HPDE6-E6E7 (cell line): ENCODE data around the gene CARNS1.
A peak's percentile ranks its signal among the peaks of the same experiment; 100 is the strongest.
"Not testable (repeated sequence)": the region's sequence is repeated elsewhere in the genome, so short reads cannot be mapped to it uniquely, and the experiment has no call there.

Experiments
- DNase-seq: peaks from one replicate; pipeline ENCODE4 v3.0.0; 2011; ENCODE audit warnings: missing footprints; ENCODE audit errors: extremely low spot score

CARNS1 gene

GRCh38 chr11:67409261-67409666, 6.2 kb upstream of the CARNS1 start:
- DNase-seq = no peak

GRCh38 chr11:67409781-67410368, 5.6 kb upstream of the CARNS1 start:
- DNase-seq = no peak

DNA sequence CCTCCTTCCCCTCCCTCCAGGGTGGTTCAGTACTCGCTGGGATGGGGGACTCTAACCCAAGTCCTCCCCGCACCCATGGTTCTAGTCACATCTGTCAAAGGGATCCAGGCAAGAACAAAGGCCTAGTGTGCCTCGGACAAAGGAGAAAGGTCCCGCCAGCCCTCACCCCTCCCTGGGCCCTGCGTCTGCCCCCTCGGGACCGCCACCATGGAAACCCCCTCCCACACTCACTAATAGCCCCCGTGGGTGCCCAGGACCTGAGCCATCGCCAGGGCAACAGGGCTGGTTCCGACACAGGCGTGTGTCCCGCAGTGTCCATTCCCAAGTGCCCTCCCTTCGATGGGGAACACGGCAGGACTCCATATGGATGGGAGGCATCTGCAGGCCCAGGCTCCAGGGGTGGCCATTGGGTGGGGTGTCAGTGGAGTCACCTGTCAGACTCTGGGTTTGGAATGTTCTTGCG, 5.1 kb upstream of the CARNS1 start:
- DNase-seq = no peak

DNA sequence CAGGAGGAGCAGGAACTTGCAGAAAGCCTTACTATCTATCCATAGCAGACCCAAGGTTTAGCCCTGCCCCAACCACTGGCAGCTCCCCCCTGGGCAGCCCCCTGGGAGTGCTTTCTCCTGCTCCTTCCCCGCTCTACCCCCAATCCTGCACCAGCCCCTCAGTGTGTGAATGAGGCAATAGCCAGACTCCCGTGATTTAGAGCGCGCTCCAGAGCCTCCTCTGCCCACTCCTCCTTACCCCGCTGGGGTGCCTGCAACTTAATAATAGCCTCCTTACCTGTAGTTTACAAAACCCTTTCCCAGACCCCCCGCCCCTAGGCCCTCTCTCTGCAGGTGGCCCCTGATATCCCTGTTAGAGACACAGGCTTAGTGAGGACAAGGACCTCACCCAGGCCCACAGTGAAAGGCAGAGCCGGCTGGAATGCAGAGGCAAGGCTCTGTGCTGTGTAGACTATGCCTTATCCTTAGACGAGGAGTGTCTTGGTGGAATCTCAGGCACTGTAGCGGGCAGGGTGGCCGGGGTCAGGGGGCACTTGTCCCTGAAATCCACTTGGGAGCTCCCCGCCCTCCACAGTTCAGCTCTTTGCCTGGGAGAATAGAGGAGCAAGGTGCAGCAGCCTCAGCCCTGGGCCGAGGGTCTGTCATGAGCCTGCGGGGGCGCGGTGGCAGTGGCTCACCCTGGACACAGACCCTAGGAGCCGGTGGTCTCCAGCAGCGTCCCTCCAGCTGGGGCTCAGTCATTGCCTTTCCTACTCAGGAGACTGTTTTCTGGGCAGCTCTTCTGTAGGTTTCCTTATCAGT, 4.3 kb upstream of the CARNS1 start:
- DNase-seq = no peak

DNA sequence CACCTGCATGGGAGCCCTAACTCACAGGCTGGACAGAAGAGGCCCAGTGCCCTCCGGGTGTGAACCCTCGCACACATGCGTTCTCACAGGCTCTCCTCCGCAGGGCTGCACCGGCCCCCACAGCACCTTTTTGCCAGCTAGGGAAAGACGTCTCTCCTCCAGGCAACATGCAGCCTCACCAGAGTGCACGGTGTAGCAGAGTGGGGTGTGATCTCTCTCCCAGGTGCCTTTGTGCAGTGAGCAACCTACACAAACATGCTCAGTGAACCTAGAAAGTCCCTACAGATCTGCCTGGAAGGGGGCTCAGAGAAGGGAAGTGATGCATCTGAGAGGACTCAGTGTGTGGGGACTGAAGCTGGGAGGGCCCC, 3.7 kb upstream of the CARNS1 start:
- no peak for DNase-seq

- DNase-seq = no peak
Measured at GRCh38 chr11:67412495-67413179, 2.8 kb upstream of the CARNS1 start.

DNA sequence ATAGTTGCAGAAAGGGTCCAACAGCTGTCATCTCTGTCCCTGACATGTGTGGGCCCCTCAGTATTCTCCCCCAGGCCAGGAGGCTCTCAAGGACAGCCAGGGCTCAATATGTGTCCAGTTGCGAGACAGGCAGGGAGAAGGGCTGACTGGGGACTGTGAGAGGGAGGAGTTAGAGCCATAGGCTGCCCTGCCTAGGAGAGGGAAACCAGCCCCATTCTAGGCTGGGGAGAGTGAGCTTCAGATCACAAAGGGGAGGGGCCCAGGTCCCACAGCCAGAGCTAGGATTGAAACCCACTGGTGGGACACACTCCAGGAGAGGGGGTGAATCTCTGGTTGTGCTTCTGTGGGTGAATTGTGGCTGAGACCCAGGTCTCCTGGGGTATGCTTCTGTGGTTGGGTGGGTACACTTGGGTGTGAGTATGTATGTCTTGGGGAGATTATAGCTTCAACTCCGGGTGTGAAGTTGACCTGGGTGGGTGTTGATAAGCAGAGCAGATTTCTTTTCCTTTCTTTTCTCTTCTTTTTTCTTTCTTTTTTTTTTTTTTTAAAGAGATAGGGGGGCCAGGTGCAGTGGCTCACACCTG, 2.1 kb upstream of the CARNS1 start:
- DNase-seq = no peak

DNA sequence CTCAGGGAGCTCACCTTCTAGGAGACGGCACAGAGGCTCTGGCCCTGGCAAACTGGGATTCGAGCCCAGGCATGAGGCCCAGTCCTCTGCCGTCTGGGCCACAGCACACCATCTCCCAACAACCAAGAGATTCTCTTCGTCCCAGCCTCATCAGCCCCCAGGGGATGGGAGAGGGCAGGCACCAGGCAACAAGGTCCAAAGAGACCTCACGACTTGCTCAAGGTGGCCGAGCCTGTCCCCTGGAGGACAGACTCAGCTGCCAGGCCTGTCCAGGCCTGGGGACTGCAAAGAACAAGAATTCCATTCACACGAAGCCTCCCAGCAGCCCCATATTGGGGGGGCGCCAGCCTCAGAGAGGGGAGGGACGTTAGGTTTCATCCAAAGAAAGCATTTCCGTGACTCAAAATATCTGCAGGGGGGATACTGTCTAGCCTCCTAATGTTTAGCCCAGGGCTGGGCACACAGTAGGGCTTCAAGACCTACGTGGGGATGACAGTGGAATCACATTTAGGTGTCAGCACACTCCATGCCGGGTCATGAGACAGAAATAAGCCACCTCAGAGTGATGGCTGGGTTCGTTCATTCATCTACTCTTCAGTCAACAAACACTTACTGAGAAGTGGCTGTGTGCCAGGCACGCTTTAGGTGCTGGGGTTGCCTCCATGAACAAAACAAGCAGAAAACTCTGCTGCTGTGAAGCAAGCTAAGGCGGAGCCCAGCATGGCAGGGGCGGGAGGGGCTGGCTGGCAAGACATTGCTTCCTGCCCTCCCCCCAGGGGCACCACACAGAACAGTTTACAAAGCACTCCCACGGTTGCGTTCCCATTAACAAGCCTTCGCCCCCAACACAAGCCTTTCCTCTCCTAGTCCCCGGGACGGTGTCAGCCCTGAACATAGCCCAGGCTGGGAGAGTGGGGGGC, 1.2 kb downstream of the CARNS1 start:
- DNase-seq = no peak

DNA sequence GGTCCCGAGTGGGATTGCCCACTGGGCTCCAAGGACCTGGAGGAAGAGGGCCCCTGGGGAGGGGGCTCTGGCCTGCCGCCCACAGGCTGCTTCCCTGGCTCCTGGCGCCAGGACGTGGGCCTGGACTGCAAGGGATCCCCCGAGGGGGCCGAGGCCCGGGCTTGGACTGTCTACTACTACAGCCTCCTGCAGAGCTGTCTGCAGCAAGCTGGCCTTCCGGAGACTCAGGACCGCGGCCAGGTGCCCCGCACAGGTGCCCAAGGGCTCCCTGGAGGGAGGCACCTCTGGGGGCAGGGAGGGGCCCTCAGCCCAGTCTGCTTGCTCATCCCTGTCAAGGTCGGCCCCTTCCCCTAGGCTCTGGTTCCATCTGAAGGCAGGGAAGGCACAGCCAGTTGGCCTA, 1.9 kb downstream of the CARNS1 start:
- DNase-seq = no peak

DNA sequence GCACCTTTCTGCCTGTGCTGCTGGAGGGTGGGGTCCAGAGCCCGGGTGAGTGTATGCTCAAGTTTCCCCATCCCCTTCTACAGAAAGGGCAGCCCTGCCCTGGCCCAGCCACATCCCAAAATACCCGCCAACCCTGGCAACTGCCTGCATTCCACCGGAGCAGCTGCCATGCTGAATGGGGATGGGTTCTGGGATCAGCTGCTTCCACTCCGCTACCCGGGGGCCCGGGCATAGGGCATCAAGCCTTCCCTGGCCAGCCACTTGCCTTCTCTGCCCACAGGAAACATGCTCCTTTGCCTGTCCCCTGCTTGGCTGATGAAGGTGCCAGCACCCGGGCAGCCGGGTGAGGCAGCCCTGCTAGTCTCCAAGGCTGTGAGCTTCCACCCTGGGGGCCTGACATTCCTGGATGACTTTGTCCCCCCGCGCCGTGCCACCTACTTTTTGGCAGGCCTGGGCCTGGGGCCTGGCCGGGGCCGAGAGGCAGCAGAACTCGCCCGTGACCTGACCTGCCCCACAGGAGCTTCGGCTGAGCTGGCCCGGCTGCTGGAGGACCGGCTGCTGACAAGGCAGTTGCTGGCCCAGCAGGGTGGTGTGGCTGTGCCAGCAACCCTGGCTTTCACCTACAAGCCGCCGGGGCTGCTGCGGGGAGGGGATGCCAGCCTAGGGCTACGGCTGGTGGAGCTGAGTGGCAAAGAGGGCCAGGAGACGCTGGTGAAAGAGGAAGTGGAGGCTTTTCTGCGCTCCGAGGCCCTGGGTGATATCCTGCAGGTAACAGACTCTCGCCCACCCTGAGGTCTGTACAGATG, 3.2 kb downstream of the CARNS1 start:
- no peak for DNase-seq

DNA sequence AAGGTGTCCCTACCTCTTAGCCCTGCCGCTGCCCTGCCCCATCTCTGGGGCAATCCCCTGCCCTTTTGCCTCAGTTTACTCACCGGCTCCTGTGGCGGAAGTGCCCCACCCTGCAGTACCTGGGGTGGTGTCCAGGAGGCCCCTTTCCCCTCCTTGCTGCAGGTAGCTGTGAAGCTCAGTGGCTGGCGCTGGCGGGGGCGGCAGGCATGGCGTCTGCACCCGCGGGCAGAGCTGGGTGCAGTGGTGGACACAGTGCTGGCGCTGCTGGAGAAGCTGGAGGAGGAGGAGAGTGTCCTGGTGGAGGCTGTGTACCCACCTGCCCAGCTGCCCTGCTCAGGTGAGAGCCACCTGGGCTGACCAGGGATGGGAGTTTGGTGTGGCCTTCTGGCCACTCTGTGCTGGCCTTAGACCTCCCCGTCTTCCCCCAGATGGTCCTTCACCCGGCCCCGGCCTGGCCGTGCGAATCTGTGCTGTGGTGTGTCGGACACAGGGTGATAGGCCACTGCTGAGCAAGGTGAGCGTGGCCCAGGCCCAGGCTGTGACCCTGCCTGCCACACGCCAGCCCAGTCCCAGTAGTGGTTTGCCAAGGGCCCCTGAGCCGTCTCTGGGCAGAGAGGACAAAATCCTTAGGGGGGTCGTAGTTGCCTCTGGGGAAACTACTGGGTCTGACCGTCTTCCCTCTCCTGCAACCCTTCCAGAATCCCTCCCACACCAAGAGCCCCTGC, 4.0 kb downstream of the CARNS1 start:
- DNase-seq = no peak

DNA sequence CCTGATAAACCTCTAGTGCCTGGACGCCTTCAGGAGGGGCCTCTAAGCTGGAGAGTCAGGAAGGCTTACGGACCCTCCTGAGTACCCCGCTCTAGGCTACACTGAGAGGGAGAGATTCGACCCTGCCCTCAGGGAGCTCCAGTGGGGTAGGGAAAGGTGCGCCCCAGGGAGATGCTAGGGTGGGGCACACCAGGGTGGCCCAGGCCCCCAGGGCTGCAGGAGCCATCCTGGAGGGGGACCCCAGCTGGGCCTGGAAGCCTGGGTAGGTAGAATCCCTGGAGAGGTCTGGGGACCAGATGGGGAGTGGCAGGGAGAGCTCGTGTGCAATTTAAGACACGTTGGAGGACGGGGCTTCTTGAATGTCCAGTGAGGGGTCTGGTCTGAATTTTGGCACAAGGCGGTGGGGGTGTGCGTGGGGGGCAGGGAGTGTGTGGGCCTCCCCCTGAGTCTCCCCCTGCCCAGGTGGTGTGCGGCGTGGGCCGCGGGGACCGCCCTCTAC, 4.7 kb downstream of the CARNS1 start:
- no peak for DNase-seq

DNA sequence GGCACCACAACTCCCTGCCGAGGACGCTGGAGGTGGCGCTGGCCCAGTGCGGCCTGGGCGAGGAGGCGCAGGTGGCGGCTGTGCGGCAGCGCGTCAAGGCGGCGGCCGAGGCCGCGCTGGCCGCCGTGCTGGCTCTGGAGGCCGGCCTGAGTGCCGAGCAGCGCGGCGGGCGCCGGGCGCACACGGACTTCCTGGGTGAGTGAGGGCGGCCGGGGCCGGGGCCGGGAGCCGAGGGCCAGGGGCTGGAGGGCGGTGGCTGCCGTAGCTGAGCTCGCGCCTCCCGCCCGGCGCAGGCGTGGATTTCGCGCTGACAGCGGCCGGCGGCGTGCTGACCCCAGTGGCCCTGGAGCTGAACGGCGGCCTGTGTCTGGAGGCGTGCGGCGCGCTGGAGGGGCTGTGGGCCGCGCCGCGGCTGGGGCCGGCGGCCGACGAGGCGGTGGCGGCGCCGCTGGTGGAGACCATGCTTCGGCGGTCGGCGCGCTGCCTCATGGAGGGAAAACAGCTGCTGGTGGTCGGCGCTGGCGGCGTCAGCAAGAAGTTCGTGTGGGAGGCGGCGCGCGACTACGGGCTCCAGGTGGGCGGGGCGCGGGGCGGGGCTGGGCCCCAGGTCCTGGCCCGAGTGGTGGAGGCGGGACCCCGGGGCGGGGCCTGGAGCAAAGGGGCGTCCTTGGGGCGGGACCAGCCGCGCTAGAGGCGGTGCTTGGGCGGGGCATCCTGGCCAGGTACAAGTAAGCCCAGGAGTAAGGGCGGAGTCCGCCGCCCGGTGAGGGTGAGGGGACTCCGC, 5.4 kb downstream of the CARNS1 start:
- peak; percentile 84 for DNase-seq

GRCh38 chr11:67421430-67422031, 6.1 kb downstream of the CARNS1 start:
- no peak for DNase-seq

GRCh38 chr11:67422891-67423290, 7.4 kb downstream of the CARNS1 start:
- peak; percentile 90 for DNase-seq

- no peak for DNase-seq
Measured at GRCh38 chr11:67423466-67423865, 8.0 kb downstream of the CARNS1 start.

DNA sequence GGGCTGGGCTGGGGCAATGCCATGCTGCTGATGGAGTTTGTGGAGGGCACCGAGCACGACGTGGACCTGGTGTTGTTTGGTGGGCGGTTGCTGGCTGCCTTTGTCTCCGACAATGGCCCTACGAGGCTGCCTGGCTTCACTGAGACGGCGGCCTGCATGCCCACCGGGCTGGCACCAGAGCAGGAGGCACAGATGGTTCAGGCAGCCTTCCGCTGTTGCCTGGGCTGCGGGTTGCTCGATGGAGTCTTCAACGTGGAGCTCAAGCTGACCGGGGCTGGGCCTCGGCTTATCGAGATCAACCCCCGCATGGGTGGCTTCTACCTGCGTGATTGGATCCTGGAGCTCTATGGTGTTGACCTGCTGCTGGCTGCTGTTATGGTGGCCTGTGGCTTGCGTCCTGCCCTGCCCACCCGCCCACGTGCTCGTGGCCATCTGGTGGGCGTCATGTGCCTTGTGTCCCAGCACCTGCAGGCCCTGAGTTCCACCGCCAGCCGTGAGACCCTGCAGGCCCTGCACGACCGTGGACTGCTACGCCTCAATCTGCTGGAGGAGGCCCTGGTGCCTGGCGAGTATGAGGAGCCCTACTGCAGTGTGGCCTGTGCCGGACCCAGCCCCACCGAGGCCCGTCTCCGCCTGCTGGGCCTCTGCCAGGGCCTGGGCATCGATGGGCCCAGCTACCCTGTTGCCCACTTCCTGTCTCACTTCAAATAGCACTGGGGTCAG, 8.6 kb downstream of the CARNS1 start:
- DNase-seq = no peak

DNA sequence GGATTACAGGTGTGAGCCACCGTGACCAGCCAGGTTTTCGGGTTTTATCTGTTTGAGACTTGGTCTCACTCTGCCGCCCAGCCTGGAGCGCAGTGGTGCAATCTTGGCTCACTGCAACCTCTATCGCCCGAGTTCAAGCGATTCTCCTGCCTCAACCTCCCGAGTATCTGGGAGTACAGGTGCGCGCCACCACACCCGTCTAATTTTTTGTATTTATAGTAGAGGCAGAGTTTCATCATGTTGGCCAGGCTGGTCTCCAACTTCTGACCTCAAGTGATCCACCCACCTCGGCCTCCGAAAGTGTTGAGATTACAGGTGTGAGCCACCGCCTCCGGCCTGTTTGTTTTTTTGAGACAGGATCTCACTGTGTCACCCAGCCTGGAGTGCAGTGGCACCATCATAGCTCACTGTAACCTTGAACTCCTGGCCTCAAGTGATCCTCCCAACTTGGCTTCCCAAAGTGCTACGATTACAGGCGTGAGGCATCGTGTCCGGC, 11.9 kb downstream of the CARNS1 start:
- DNase-seq = not testable (repeated sequence)
